Panc1 (cell line): Measurements from ENCODE around the gene FOXI3. TPM values are rescaled to one million over a fixed set of nuclear protein-coding genes. Genes with fewer than 3 reads are reported as not detected.

Source experiments
- ATAC-seq: fragments of 200-7000 bp; cut with Tn5 transposase; 2 replicates; pipeline ENCODE4 v1.9.1; 2020; ENCODE audit warnings: mild to moderate bottlenecking, moderate library complexity
- BruUV-seq: library from RNA; stranded (reverse); fragments of 400-500 nt; replicated peaks from 2 replicates; lab custom pipeline; 2021; lab: Mats Ljungman, UMichigan
- CTCF ChIA-PET: fragments of 300-600 bp; sonication (Branson Sonifier 250); formaldehyde crosslinking; loops from one replicate; lab custom pipeline; 2022; ENCODE audit warnings: antibody characterized with exemption; lab: Charles Lee
- POLR2A ChIA-PET: fragments of 300-600 bp; sonication (Branson Sonifier 250); formaldehyde crosslinking; loops from one replicate; lab custom pipeline; 2022; ENCODE audit warnings: antibody characterized with exemption; lab: Charles Lee
- DNase-seq: peaks from one replicate; pipeline ENCODE4 v3.0.0-alpha.2; 2010; ENCODE audit warnings: low read depth, low spot score
- H3K27ac ChIP-seq: 2 replicates; pipeline ENCODE4 v1.5.1; 2011; ENCODE audit warnings: mild to moderate bottlenecking, low read length, inconsistent platforms
- H3K27me3 ChIP-seq: fragments of 200-500 bp; sonication (Bioruptor generic); 2 replicates; pipeline ENCODE4 v1.6.0; 2014; ENCODE audit warnings: low read length, inconsistent platforms; ENCODE audit not compliant: control insufficient read depth, insufficient read depth
- H3K36me3 ChIP-seq: fragments of 200-500 bp; sonication (Bioruptor generic); 2 replicates; pipeline ENCODE4 v1.5.1; 2014; ENCODE audit warnings: inconsistent platforms, mild to moderate bottlenecking, low read length, moderate library complexity; ENCODE audit not compliant: control insufficient read depth, insufficient read depth
- H3K4me1 ChIP-seq: 2 replicates; pipeline ENCODE4 v1.5.1; 2011; ENCODE audit warnings: inconsistent platforms, mild to moderate bottlenecking, low read length, moderate library complexity; ENCODE audit not compliant: control insufficient read depth, insufficient read depth
- H3K4me3 ChIP-seq, 2 experiments: 2 replicates each; pipeline ENCODE4 v1.5.1; 2011 to 2012; ENCODE audit warnings: low read depth in 2 of 2, low read length in 2 of 2, mild to moderate bottlenecking in 2 of 2, inconsistent platforms in 1 of 2, moderate library complexity in 1 of 2
- H3K9me3 ChIP-seq: fragments of 200-500 bp; sonication (Bioruptor generic); 2 replicates; pipeline ENCODE4 v1.5.1; 2014; ENCODE audit warnings: low read depth, mild to moderate bottlenecking, inconsistent platforms, low read length, moderate library complexity; ENCODE audit not compliant: control insufficient read depth, insufficient read depth
- CTCF ChIP-seq: fragments of 450-650 bp; IDR thresholded peaks from 2 replicates; pipeline ENCODE4 v1.5.1; 2017; ENCODE audit warnings: mild to moderate bottlenecking
- POLR2AphosphoS5 ChIP-seq: IDR thresholded peaks from 2 replicates; pipeline ENCODE4 v1.6.1; 2012; ENCODE audit warnings: mild to moderate bottlenecking, low read depth, low read length, moderate library complexity
- REST ChIP-seq, 2 experiments: IDR thresholded peaks; 2 replicates each; pipeline ENCODE4 v1.6.1; 2011 to 2012; ENCODE audit warnings: low read depth in 2 of 2, control low read depth in 1 of 2, low read length in 1 of 2, mild to moderate bottlenecking in 1 of 2, moderate library complexity in 1 of 2; ENCODE audit not compliant: insufficient read depth in 1 of 2
- SIN3A ChIP-seq: IDR thresholded peaks from 2 replicates; pipeline ENCODE4 v1.6.1; 2012; ENCODE audit warnings: low read depth, mild to moderate bottlenecking, low read length, moderate library complexity, borderline replicate concordance; ENCODE audit not compliant: insufficient read depth
- TCF7L2 ChIP-seq: IDR thresholded peaks from 2 replicates; pipeline ENCODE4 v1.6.1; 2011; ENCODE audit warnings: mild to moderate bottlenecking, low read depth, low read length, inconsistent platforms
- in situ Hi-C: cut with HindIII; loops from 2 replicates; pipeline ENCODE4 v1.10.0; 2016; ENCODE audit warnings: low sequenced_read_pairs, low pct_unique_long_range_greater_than_20kb
- intact Hi-C: fragments of 100-400 bp; cut with micrococcal nuclease; formaldehyde crosslinking; loops from one replicate; pipeline ENCODE4 v1.10.0; 2022; ENCODE audit not compliant: unreplicated experiment
- total RNA-seq: library from RNA; stranded (reverse); gene quantifications from one replicate; pipeline ENCODE4 v1.2.1, GENCODE V29; 2021; ENCODE audit not compliant: unreplicated experiment

The FOXI3 gene
- total RNA-seq, 1 experiment from 2014 or later: not detected

DNA sequence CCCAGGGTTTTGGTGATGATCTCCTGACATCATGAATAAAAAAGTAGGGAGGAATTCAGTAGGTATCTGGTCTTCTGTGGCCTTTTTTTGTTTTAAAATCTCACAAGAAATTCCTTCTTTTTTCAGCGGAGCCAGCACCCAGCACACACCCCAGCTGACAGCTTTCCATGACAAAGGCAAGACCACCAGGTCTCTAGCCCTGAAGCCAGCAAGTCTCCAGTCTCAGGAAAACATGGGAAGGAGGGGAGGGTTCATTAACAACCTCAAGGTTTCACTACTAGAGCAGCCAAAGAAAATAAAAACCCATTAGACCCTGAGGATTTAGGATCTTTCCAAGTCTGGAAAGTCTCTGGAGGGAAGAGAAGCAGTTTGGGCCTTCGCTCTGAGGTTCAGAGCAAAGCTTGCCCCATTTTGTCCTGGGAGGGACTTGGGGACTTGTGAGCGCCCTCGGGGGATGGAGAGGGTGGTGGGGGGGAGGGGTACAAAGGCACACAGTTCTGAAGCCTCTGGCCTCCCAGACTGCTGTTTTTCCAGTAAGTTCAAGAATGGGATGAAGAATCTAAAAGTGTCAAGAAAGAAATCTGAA is 9.0 kb downstream of the FOXI3 start:
- TF ChIP-seq REST (IDR thresholded peaks at IDR 0.05; ENCODE audit: insufficient read depth in 1 of 2, low read depth in 2 of 2, low read length in 1 of 2) (no peak), POLR2AphosphoS5 (no peak), TCF7L2 (no peak), SIN3A (no peak), CTCF (no peak)
- no peak overlapping the region for H3K27ac ChIP-seq
- ATAC-seq (no peak), DNase-seq (no peak)
- H3K36me3 ChIP-seq: no peaks in the 10 kb centered on the region
- H3K27me3 ChIP-seq: peaks cover 6% of the 10 kb centered on the region; the same call in 1 of the 2 replicates
- ChIA-PET CTCF (no interaction called here), POLR2A (no interaction called here)
- H3K9me3 ChIP-seq: no peaks in the 10 kb centered on the region
- no TSS peak for BruUV-seq
- no peaks in the 10 kb centered on the region for H3K4me1 ChIP-seq
- in situ Hi-C loops (no loop called here), intact Hi-C loops (no loop called here)
- H3K4me3 ChIP-seq: no peak overlapping the region

- ATAC-seq (no peak), DNase-seq (no peak)
- Histone ChIP-seq H3K4me1 (no peaks in the 10 kb centered on the region), H3K36me3 (no peaks in the 10 kb centered on the region), H3K4me3 (no peak overlapping the region), H3K9me3 (no peaks in the 10 kb centered on the region), H3K27ac (no peak overlapping the region), H3K27me3 (0 out of 2 replicates have a peak, but pooled peaks cover 2% of the 10 kb centered on the region)
- BruUV-seq: no TSS peak
- intact Hi-C loops (no loop called here), in situ Hi-C loops (no loop called here)
- ChIA-PET CTCF (no interaction called here), POLR2A (interaction anchor here (0.6 kb wide), 1 partner anchor 62 kb away, joined by 7 read pairs; no protein-coding TSS in a partner anchor)
- no peak for TF ChIP-seq REST (IDR thresholded peaks at IDR 0.05; ENCODE audit: insufficient read depth in 1 of 2, low read depth in 2 of 2, low read length in 1 of 2)
- no peak for TF ChIP-seq SIN3A
Measured at GRCh38 chr2:88442473-88442872, 10.0 kb downstream of the FOXI3 start.
